RWPE2 (cell line): ENCODE data around the gene RNF6.

ENCODE experiments used
- ATAC-seq: fragments of 200-7000 bp; cut with Tn5 transposase; 3 replicates; pipeline ENCODE4 v1.9.1; 2021; ENCODE audit warnings: low read depth
- DNase-seq: peaks from one replicate; pipeline ENCODE4 v3.0.0-alpha.2; 2020; ENCODE audit warnings: low spot score
- H3K27ac ChIP-seq: fragments of 450-650 bp; 2 replicates; pipeline ENCODE4 v1.5.1; 2017; ENCODE audit warnings: mild to moderate bottlenecking; ENCODE audit not compliant: poor library complexity, severe bottlenecking
- H3K27me3 ChIP-seq: fragments of 250-450 bp; sonication (Bioruptor Pico); 2 replicates; pipeline ENCODE4 v1.5.1; 2021; ENCODE audit warnings: mild to moderate bottlenecking, moderate library complexity; ENCODE audit not compliant: insufficient read depth, poor library complexity, severe bottlenecking
- H3K36me3 ChIP-seq: fragments of 250-450 bp; sonication (Bioruptor Pico); 2 replicates; pipeline ENCODE4 v1.5.1; 2020; ENCODE audit warnings: low read depth, mild to moderate bottlenecking, moderate library complexity
- H3K4me1 ChIP-seq: fragments of 250-450 bp; sonication (Bioruptor Pico); 2 replicates; pipeline ENCODE4 v1.5.1; 2021; ENCODE audit warnings: mild to moderate bottlenecking, moderate library complexity; ENCODE audit not compliant: insufficient read depth, poor library complexity, severe bottlenecking
- H3K4me3 ChIP-seq: fragments of 250-450 bp; sonication (Bioruptor Pico); 2 replicates; pipeline ENCODE4 v1.5.1; 2021; ENCODE audit warnings: mild to moderate bottlenecking, moderate library complexity; ENCODE audit not compliant: severe bottlenecking
- H3K9me3 ChIP-seq: fragments of 250-450 bp; sonication (Bioruptor Pico); 2 replicates; pipeline ENCODE4 v1.5.1; 2021; ENCODE audit warnings: mild to moderate bottlenecking, moderate library complexity; ENCODE audit not compliant: severe bottlenecking
- TF ChIP-seq, protein P1 (sequence below): fragments of 450-650 bp; IDR thresholded peaks from one replicate; pipeline ENCODE4 v1.5.1; 2017; ENCODE audit warnings: mild to moderate bottlenecking, moderate library complexity; ENCODE audit not compliant: poor library complexity, severe bottlenecking

The RNF6 gene

DNA sequence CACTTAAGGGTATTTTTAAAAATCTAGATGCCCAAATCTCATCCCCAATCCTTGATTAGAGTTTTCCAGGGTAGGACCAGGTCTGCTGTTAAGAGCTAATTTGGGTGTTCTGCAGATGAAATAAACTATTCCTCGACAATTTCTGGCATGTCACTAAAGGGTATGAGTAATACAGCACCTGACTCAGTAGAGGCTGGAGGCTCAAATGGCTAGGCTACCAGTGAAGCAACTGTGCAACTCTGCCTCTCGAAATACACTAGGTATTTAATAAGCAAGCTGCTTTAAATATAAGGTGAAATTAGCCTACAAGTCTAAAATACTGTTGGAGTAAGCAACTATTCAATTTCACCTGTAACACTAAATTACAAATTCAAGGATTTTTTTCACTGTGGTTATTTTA, 1.5 kb downstream of the RNF6 start:
- Histone ChIP-seq H3K4me3 (peak overlapping the region; percentile 97), H3K27me3 (no peaks in the 10 kb centered on the region), H3K4me1 (peaks cover 14% of the 10 kb centered on the region), H3K36me3 (peaks cover 55% of the 10 kb centered on the region), H3K9me3 (no peaks in the 10 kb centered on the region), H3K27ac (peak overlapping the region; percentile 78)
- no peak for DNase-seq
- no peak for ATAC-seq
- TF ChIP-seq, protein P1, sequence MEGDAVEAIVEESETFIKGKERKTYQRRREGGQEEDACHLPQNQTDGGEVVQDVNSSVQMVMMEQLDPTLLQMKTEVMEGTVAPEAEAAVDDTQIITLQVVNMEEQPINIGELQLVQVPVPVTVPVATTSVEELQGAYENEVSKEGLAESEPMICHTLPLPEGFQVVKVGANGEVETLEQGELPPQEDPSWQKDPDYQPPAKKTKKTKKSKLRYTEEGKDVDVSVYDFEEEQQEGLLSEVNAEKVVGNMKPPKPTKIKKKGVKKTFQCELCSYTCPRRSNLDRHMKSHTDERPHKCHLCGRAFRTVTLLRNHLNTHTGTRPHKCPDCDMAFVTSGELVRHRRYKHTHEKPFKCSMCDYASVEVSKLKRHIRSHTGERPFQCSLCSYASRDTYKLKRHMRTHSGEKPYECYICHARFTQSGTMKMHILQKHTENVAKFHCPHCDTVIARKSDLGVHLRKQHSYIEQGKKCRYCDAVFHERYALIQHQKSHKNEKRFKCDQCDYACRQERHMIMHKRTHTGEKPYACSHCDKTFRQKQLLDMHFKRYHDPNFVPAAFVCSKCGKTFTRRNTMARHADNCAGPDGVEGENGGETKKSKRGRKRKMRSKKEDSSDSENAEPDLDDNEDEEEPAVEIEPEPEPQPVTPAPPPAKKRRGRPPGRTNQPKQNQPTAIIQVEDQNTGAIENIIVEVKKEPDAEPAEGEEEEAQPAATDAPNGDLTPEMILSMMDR: no peak

DNA sequence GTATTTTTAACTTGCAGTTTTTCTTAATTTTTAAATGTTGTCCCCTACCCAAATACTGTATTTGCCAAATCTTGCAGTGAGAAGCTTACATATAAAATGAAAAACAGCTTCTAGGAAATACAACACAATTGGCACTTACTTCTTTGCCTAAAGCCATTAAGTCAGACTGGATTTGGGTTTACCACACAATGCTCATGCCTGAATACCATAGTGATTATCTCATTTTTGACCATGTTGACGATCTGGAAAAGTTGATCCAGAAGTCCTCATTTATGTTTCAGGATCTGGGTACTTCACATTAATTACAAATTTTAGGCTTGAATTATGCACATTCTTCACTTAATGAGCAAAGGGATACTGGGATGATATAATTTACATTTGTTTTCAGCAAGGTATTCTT, 2.4 kb downstream of the RNF6 start:
- DNase-seq (no peak), ATAC-seq (no peak)
- no peak overlapping the region for H3K4me3 ChIP-seq
- peaks cover 63% of the 10 kb centered on the region for H3K36me3 ChIP-seq
- TF ChIP-seq, protein P1: no peak
- H3K4me1 ChIP-seq: peaks cover 14% of the 10 kb centered on the region
- no peaks in the 10 kb centered on the region for H3K27me3 ChIP-seq
- no peaks in the 10 kb centered on the region for H3K9me3 ChIP-seq
- no peak overlapping the region for H3K27ac ChIP-seq

DNA sequence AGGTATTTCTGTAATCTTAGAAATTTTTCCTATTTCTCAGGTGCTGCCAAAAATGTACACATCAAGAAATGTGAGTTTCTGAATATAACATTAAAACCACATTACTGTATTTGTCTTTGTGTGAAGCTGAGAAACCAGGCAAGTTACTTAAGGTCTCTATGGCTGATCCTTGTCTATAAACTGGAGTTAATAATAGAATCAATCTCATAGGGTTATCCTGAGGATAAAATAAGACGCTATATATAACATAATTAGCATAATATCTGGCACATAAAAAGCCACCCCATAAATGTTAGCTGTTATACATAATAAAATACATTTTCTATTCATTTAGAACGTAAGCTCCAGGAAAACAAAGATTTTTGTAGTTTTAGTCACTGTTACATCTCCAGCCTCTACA, 6.1 kb downstream of the RNF6 start:
- no peak for ATAC-seq
- H3K9me3 ChIP-seq: no peaks in the 10 kb centered on the region
- H3K27me3 ChIP-seq: no peaks in the 10 kb centered on the region
- TF ChIP-seq, protein P1: no peak
- no peak overlapping the region for H3K4me3 ChIP-seq
- DNase-seq: no peak
- peaks cover 94% of the 10 kb centered on the region for H3K36me3 ChIP-seq
- H3K27ac ChIP-seq: no peak overlapping the region
- peaks cover 9% of the 10 kb centered on the region for H3K4me1 ChIP-seq

- Histone ChIP-seq H3K4me3 (no peak overlapping the region), H3K4me1 (no peaks in the 10 kb centered on the region), H3K27me3 (no peaks in the 10 kb centered on the region), H3K36me3 (peaks cover 82% of the 10 kb centered on the region), H3K9me3 (no peaks in the 10 kb centered on the region), H3K27ac (no peak overlapping the region)
- DNase-seq (no peak), ATAC-seq (no peak)
- TF ChIP-seq, protein P1: no peak
Measured at GRCh38 chr13:26213982-26214381, 8.1 kb downstream of the RNF6 start.

DNA sequence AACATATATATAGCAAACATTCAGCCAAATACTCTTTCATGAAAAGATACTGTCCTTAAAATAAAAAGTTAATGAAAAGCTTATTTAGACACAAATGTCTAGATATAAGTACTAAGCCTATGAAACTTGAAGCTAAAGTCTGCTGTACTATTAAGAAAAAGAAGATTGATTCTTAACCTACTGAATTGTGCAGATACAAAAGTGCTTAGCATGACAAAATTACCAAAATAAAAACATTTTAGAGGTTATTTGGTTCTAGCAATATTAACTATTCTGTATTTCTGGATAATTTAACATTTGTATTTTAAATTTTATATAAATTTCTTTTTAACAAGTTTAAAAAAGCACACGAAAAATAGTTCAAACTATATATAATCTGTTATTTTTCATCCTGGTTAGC, 8.8 kb downstream of the RNF6 start:
- no peaks in the 10 kb centered on the region for H3K4me1 ChIP-seq
- DNase-seq (no peak), ATAC-seq (no peak)
- H3K27me3 ChIP-seq: no peaks in the 10 kb centered on the region
- no peak overlapping the region for H3K27ac ChIP-seq
- H3K9me3 ChIP-seq: no peaks in the 10 kb centered on the region
- H3K4me3 ChIP-seq: no peak overlapping the region
- TF ChIP-seq, protein P1: no peak
- H3K36me3 ChIP-seq: peaks cover 75% of the 10 kb centered on the region
